ENCODE results near the gene CAB39.
"Not testable (repeated sequence)": the region's sequence is repeated elsewhere in the genome, so short reads cannot be mapped to it uniquely, and the experiment has no call there.

The CAB39 gene

DNA sequence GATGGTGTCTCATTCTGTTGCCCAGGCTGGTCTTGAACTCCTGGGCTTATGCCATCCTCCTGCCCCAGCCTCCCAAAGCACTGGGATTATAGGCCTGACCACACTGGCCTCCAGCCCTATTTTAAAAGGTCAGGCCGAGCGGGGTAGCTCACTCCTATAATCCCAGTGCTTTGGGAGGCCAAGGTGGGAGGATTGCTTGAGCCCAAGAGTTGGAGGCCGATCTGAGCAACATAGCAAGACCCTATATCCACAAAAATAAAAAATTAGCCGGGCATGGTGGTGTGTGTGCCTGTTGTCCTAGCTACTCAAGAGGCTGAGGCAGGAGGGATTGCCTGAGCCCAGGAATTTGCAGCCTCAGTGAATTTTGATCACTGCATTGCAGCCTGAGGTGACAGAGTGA is 3.9 kb downstream of the CAB39 start:
- no peak for DNase-seq

- DNase-seq, result peak; percentile 15
Measured at GRCh38 chr2:230717600-230717999, 5.0 kb downstream of the CAB39 start.

DNA sequence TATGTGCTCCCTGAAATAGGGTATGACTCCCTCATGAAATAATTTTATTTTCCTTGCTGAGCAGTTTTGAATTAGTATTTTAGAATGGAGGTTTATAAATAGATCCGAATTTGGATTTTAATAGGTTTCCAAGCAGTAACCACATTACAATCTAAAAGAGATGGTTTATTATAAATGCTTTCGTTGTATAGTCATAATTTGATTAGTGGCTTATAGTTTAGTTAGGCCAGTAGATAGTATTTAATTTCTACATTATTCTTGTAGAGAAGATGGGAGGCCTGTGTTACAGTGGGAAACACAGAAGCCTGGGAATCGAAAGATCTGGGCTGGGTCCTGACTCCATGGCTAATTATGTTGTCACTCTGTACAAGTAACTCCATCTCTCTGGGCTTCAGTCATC is 6.7 kb downstream of the CAB39 start:
- DNase-seq, result no peak

DNA sequence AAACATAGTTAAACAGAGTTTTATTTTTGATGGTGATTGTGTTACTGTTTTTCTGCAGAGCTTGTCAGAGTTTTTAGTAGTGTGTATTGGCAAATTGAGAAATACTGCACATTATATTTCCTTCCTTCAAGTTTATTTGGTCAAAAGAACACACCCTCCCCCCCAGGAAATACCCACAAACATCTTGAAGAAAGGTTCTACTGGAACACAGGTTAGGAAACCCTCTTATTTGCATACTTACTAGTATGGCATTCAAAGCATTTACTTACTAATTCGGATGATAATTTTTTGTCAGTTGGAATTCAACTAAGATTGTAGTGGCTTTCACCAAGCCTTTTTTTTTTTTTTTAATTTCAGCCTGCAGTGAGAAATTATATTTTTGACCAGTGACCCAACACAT is 9.1 kb downstream of the CAB39 start:
- peak; percentile 66 for DNase-seq

GRCh38 chr2:230722207-230722885 is 9.7 kb downstream of the CAB39 start:
- DNase-seq, result peak; percentile 20

DNA sequence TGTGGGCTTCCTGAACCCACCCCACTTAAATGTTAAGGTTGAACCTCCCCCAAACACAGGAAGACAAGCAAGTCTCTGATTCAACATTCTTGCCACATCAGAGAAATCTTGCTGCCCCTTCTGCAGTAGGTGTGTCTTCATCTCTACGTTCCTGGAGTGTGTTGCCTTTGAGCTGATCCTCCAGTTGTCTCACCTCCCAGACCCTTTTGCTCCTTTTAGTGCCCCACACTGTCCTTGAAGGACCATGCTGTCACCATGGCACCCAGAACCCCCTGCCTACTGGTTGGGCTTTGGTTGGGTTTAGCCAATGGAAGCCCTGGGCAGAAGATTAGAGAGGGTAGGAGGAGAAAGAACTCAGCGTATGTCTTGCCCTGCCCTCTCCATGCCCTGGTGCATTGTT is 10.7 kb downstream of the CAB39 start:
- peak; percentile 10 for DNase-seq

GRCh38 chr2:230724957-230725356 is 12.3 kb downstream of the CAB39 start:
- not testable (repeated sequence) for DNase-seq

DNA sequence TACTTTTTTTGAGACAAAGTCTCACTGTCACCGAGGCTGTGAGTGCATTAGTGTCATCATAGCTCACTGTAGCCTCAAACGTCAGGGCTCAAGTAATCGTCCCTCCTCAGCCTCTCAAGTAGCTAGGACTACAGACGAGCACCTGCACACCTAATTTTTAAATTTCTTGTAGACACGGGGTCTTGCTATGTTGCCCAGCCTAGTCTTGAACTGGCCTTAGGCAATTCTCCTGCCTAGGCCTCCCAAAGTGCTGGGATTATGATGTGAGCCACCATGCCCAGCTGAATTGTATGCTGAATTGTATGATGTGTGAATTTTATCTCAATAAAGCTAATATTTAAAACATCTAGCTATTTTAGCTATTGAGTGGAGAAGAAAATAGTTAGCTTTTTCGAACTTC is 18.9 kb downstream of the CAB39 start:
- DNase-seq, result no peak

- DNase-seq, result no peak
Measured at GRCh38 chr2:230732914-230733401, 20.3 kb downstream of the CAB39 start.

- DNase-seq, result no peak
Measured at GRCh38 chr2:230734247-230735175, 21.9 kb downstream of the CAB39 start.

GRCh38 chr2:230735884-230736283 is 23.2 kb downstream of the CAB39 start:
- DNase-seq, result no peak

DNA sequence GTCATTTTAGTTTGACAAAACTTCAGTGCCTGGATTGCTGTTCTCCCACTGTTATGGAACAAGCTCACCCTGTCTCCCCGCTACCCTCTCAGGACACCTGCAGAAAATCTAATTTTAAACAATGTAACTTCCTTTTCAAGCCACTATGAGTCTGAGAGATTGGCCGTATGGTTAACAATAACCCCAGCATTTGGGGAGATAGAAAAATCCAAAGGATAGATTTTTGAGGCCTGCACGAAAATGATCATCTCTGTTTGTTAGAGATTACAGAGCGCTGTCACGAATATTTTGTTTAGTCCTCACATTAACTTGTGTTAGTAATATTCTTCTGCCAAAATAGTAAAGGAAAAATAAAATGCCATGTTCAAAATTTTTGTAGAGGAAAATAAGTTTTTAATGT is 24.7 kb downstream of the CAB39 start:
- DNase-seq, result no peak

DNA sequence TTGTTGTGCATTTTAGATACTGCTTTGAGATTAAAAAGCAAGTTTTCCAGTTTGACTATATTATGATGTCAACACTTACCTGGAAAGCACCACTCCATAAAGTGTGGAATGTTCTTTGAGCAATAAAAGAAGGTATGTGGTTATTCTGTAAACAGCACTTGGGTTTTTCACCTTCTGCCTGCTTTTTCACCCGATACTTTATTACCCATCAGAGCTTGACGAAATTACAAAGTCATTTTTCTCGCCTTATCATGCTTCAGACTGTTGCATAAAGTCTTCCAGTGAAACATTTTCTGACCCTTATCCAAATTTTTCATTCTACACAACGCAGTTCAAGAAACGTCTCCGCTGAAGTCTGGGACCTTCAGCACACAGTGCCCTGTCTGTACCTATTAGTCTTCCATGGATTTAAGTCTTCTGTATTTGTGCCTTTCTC is 25.2 kb downstream of the CAB39 start:
- DNase-seq, result no peak

DNA sequence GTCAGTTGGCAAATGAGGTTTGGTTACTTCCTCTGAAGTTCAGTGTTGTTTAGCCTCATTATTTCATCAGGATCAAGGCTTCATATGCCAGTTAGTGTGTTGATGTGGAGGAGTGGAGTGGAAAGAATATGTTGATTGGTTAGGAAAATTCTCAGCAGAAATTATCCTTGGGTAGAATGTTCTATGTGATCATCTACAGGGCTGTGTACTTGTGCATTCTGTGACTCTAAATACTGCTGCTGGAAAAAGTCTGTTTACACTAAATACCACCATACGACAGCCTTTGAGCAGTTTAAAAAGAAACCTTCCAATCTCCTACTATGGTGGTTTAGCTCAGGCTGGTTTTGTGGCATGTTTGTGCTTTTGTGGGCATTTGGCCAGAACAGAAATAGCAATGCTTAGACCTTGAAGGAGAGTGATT is 25.8 kb downstream of the CAB39 start:
- no peak for DNase-seq

GRCh38 chr2:230738924-230739323 is 26.3 kb downstream of the CAB39 start:
- no peak for DNase-seq

GRCh38 chr2:230739961-230740360 is 27.3 kb downstream of the CAB39 start:
- DNase-seq, result no peak

DNA sequence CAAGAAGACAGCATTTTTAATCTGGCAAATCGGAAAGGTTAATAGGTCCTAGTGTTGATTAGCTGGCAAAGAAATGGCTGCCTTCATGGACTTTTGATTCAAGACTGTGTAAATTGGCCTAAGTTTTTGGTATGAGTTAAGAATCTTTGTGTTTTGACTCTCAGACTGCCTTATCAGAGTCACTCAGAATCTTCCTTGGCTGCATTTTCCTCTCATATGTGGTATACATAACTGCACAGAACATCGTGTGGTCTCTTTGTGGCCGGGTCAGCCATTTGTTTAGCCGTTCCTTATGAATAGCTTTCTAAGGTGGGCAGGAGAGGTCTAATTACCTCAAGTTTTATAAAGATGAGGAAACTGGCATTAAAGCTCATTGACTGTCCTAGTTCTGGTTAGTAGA is 30.1 kb downstream of the CAB39 start:
- no peak for DNase-seq

- no peak for DNase-seq
Measured at GRCh38 chr2:230746213-230746612, 33.6 kb downstream of the CAB39 start.

DNA sequence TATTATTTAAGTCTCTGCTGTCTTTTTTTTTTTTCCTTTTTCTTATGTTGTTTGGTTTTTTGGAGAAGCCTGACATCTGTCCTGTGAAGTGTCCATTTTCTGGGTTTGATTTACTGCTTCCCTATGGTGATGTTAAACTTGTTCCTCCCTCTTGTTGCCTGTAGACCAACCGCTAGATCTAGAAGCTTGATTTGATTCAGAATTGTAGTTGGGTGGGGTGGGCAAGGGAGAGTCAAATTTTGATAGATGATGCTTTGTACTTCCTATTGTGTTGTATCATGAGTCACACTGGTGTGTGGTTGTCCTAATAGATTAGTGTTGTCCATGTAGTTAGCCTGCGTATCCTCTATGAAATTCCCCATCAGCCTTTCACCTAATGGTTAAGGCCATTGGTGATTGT is 35.4 kb downstream of the CAB39 start:
- no peak for DNase-seq

DNA sequence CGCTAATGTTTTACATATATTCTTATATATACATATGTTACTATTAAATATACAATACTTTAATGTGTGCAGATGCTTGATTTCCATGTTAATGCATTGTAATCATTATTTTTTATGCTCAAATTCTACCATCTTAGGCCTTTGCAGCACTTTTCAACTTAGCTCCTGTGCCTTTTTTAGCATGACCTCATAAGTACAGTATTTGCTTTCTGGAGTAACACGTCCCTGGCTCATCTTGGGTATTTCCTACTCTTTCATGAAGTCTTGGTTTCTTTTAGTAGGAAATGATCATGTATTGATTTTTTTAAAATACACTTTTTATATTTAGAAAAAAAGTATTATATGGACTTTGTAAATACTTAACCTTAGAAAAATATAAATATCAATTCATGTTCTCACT is 36.5 kb downstream of the CAB39 start:
- peak; percentile 28 for DNase-seq

DNA sequence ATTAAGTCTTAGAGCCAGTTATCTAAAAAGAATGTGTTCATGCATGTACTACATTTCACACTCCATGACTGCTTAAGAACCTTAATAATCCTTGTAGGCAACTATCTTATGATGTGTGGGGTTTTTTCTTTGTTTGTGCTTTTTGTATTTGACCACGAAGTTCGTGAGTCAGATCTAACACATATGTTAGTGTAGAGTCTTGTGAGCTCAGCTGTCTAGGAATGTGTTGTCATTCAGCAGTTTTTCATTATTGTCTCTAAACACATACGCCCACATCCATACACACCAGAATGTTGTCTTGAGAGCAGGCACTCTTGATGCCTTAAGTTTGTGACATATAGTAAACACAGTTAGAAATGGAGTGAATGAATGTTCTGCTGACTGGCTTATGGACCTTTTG is 38.4 kb downstream of the CAB39 start:
- peak; percentile 86 for DNase-seq

GRCh38 chr2:230754200-230754599 is 41.6 kb downstream of the CAB39 start:
- DNase-seq, result no peak

DNA sequence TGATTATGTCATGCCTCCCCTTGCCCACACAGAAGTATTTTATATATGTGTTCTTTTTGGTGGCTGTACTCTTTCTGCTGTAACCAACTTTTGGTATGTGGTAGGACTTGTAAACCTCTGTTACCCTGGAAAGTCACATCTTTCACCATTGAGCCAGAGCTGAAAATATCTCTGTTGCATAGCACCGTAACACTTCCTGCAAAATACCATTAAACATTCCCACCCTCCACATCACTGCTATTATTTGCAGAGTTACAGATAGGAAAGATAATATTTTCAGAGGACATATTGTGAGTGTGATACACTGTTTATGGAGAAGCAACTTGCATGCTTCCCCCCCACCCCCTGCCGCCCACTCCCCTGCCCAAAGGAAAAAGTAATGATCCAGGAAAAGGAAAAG is 44.8 kb downstream of the CAB39 start:
- peak; percentile 78 for DNase-seq

Data from fibroblast of skin of right quadriceps (primary cell).